ENCODE measurements around the gene ZFYVE26.

ZFYVE26 gene

GRCh38 chr14:67749341-67750084 is 66.9 kb downstream of the ZFYVE26 start:
- Histone ChIP-seq H3K27me3 (ENCODE audit: insufficient read depth, low read depth) (no peaks in the 10 kb centered on the region), H3K4me3 (IDR thresholded peaks at IDR 0.05; ENCODE audit: insufficient read depth, low read depth, low read length) (no peak overlapping the region), H2AFZ (ENCODE audit: low read depth) (no peak overlapping the region), H4K20me1 (ENCODE audit: insufficient read depth) (no peaks in the 10 kb centered on the region), H3K27ac (no peak overlapping the region), H3K4me2 (no peak overlapping the region), H3K36me3 (ENCODE audit: insufficient read depth) (no peaks in the 10 kb centered on the region), H3K79me2 (ENCODE audit: insufficient read depth, low read depth) (no peaks in the 10 kb centered on the region), H3K9ac (no peak overlapping the region), H3K4me1 (ENCODE audit: low read depth, poor library complexity, severe bottlenecking) (no peaks in the 10 kb centered on the region)
- no peak for TF ChIP-seq CTCF (conservative IDR thresholded peaks at IDR 0.05; ENCODE audit: low read depth, low read length)

- Histone ChIP-seq H3K27ac (no peak overlapping the region), H3K4me3 (IDR thresholded peaks at IDR 0.05; ENCODE audit: insufficient read depth, low read depth, low read length) (no peak overlapping the region), H3K27me3 (ENCODE audit: insufficient read depth, low read depth) (no peaks in the 10 kb centered on the region), H3K36me3 (ENCODE audit: insufficient read depth) (no peaks in the 10 kb centered on the region), H3K4me1 (ENCODE audit: low read depth, poor library complexity, severe bottlenecking) (no peaks in the 10 kb centered on the region), H2AFZ (ENCODE audit: low read depth) (no peak overlapping the region), H4K20me1 (ENCODE audit: insufficient read depth) (no peaks in the 10 kb centered on the region), H3K9ac (no peak overlapping the region), H3K79me2 (ENCODE audit: insufficient read depth, low read depth) (no peaks in the 10 kb centered on the region), H3K4me2 (no peak overlapping the region)
- TF ChIP-seq CTCF (conservative IDR thresholded peaks at IDR 0.05; ENCODE audit: low read depth, low read length) = no peak
Measured at GRCh38 chr14:67748312-67748711, 68.1 kb downstream of the ZFYVE26 start.

GRCh38 chr14:67746927-67747326 is 69.5 kb downstream of the ZFYVE26 start:
- Histone ChIP-seq H4K20me1 (ENCODE audit: insufficient read depth) (no peaks in the 10 kb centered on the region), H3K36me3 (ENCODE audit: insufficient read depth) (no peaks in the 10 kb centered on the region), H3K79me2 (ENCODE audit: insufficient read depth, low read depth) (no peaks in the 10 kb centered on the region), H3K4me3 (IDR thresholded peaks at IDR 0.05; ENCODE audit: insufficient read depth, low read depth, low read length) (no peak overlapping the region), H3K27me3 (ENCODE audit: insufficient read depth, low read depth) (no peaks in the 10 kb centered on the region), H3K9ac (no peak overlapping the region), H2AFZ (ENCODE audit: low read depth) (no peak overlapping the region), H3K4me1 (ENCODE audit: low read depth, poor library complexity, severe bottlenecking) (no peaks in the 10 kb centered on the region), H3K27ac (no peak overlapping the region), H3K4me2 (no peak overlapping the region)
- TF ChIP-seq CTCF (conservative IDR thresholded peaks at IDR 0.05; ENCODE audit: low read depth, low read length) = no peak

- Histone ChIP-seq H3K4me3 (IDR thresholded peaks at IDR 0.05; ENCODE audit: insufficient read depth, low read depth, low read length) (no peak overlapping the region), H3K4me1 (ENCODE audit: low read depth, poor library complexity, severe bottlenecking) (no peaks in the 10 kb centered on the region), H3K4me2 (no peak overlapping the region), H3K9ac (no peak overlapping the region), H3K36me3 (ENCODE audit: insufficient read depth) (no peaks in the 10 kb centered on the region), H3K79me2 (ENCODE audit: insufficient read depth, low read depth) (no peaks in the 10 kb centered on the region), H2AFZ (ENCODE audit: low read depth) (no peak overlapping the region), H4K20me1 (ENCODE audit: insufficient read depth) (no peaks in the 10 kb centered on the region), H3K27me3 (ENCODE audit: insufficient read depth, low read depth) (no peaks in the 10 kb centered on the region), H3K27ac (no peak overlapping the region)
- no peak for TF ChIP-seq CTCF (conservative IDR thresholded peaks at IDR 0.05; ENCODE audit: low read depth, low read length)
Measured at GRCh38 chr14:67744046-67744445, 72.3 kb downstream of the ZFYVE26 start.
